GM18511 (cell line): Measurements from ENCODE around the gene ISYNA1.

Experiments used
- ATAC-seq: cut with Tn5 transposase; IDR thresholded peaks from one replicate; pipeline ENCODE4 v1.9.1; 2021; ENCODE audit warnings: mild to moderate bottlenecking, moderate library complexity; ENCODE audit not compliant: unreplicated experiment

Gene ISYNA1

DNA sequence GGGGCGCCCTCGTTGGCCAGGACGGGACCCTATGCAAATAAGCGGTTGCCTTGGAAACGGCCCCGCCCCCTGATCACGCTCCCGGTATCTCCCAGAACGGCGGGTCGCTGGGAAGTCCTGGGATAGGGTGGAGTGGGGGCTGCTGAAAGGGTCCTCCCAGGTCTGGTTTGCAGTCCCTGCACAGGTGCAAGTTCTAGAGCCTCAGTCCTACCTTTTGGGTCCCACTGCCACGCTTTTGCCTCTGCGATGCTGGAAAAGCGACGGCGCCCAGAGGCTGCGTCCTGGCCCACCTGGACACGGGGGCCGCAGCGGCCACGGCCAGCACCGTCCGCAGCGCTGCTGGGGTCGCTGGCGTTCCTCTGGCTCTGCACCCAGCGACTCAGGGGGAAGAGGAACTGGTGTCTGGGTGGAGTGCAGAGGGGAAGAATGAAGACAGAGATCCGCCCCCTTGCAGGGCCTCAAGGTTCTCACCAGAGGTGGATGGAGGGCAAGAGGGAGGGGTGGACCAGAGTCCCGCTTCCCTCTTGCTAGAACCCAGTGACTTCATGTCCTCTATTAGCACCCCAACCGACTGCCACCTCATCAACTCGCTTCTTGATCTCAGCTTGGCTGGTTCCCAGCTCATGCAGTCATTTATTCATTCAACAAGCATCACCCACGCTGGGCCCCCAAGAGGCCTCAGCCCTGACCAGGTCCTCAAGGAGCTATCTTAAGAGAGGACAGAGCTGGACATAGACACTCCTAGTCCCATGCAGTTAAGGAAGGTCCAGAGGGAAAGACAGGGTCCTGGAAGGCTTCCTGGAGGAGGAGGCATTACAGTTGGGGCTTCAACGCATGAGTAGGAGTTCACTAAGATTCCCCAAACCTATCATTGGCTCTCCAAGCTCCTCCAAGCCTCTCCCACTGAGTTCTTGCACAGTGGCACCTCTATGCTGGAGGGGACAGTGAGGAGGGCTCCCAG, 40.4 kb downstream of the ISYNA1 start, which contains the start of gene LRRC25:
Gene LRRC25, minus strand, starts transcription at position 381 of the 961 bp plus-strand sequence. CDS start 659 bp downstream, outside the sequence.
- no peak for ATAC-seq

DNA sequence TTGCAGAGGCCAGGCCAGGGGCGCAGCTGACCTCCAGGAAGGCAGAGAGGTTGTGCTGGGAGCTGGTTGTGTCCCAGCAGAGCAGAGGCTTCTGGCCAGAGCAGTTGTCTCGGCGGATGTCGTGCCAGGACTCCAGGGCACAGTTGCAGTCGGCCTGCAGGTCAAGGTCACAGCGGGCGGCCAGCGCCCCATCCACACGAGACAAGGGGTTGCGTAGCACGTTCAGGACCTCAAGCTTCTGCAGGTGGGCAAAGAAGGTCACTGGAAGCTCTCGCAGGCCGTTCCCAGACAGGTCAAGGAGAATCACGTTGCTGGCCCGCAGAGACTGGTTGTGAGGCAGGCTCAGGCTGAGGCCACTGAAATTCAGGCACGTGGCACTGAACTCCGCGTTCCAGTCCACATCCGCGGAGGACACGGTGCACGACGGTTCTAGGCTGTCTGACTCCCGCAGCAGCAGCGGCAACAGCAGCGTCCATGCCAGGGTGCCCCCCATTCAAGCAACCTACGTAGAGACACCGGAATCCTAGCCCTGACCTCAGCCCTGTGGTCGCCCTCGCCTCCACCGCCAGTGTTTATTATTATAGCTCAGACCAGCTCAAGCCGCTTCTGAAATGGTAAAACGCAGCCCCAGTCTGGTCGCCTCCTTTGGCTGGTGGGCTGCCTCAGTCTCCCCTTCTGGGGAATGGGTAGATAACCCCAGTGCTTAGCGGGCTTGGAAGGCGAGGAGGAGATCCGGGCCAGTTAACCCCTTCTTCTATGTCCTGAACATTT, 41.3 kb downstream of the ISYNA1 start:
- ATAC-seq: no peak

DNA sequence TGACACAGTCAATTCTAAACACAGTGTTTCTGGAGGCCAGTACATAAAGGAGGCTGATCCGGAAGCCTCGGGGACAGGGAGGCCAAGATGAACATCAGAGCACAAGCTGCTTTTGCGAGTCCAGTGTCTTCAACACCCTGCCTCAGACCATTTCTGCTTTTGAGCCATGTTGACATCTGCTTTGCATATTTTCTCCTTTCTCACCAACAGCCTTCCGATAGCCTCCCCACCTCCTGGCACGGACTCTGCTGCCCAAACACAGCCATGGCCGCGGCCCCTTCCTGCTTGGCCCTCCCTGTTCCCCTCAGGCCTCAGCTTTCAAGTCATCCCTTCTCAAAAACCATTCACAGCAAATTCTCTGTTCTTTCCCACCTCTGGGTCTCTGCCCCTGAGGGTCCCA, 44.1 kb downstream of the ISYNA1 start:
- no peak for ATAC-seq

DNA sequence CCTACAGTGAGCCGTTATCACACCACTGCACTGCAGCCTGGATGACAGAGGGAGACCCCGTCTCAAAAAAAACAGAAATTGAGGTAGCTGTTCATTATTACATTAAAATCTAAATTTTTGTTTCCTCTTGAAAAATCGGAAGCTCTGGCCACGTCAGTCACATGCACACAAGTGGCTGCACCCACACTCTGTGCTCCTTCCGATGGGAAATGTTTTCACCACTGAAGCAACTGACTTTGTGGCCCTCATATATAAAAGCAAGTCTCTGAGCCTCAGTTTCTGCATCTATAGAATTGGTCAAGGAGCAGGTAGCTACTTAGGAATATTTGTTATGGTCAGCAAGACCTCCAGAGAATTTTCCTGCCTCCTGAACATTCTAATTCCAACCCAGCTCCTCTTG, 45.0 kb downstream of the ISYNA1 start:
- no peak for ATAC-seq

DNA sequence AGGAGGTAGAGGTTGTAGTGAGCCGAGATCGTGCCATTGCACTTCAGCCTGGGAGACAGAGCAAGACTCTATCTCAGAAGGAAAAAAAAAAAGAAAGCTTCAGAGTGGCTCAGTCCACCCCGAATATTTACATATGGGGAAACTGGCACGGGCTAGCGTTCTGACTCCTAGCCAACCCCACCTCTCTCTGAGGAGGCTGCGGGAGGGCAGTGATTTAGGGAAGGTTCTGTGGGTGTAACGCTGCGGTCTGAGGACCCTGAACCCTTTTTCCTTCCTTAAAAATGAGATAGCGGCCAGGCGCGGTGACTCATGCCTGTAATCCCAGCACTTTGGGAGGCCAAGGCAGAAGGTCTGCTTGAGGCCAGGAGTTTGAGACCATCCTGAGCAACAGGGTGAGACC, 45.5 kb downstream of the ISYNA1 start:
- no peak for ATAC-seq

DNA sequence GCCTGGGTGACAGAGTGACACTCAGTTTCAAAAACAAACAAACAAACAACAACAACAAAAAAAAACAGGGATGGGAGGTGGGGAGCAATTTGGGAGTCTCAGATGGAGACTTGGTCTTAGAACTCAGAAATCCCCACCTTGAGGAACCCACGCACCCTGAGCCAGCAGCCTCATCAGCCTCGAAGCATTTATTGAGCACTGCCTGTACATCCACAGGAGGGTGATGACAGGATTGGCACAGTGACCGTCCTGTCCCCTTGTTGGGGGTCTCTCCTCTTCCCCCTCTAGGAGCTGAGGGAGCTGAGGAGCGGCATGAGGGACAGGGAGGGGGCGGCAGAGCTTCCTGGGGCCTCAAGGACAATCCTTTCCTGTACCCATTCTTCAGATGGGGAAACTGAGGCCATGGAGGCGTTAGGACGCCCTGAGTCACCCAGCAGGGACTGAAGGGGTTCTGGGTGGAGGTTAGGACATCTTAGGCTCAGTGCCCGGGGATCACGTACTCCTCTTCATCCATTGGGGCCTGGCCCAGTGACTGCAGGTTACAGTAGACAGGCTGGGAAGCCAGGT, 46.3 kb downstream of the ISYNA1 start:
- no peak for ATAC-seq

DNA sequence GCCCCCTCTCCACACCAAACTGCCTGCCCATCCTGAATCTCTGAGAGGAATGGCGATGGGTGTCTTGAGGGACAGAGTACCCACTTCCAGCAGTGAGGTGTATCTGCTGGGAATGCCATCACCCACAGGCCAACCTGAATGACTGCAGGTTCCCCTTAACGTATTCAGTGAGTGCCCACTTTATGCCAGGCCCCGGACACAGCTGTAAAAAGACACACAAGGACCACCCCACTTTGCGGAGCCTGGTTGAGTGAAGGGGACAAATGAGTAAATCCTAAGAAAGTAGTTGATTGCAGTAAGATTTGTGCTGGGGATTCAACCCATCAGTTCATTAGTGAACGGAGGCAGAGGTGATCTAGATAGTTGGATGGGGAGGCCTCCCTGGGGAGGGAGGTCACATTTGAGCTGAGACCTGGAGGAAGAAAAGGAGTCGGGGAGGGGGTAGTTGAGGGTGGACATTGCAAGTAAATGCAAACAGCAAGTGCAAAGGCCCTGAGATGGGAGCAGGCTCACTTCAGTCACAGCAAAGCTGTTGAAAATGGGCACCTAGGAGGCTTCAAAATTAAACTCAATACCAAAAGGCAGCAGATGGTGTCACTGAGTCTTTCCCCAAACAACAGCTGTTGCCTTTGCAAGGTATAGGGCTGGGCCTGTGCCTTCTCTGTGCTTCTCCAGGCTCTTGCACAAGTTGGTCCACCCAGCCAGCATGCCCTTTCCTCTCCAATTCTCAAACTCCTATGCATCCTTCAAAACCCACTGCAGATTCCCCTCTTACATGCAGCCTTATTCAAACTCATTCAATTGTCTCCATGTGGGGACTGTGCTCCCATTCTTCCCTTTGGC, 47.6 kb downstream of the ISYNA1 start:
- ATAC-seq: no peak

DNA sequence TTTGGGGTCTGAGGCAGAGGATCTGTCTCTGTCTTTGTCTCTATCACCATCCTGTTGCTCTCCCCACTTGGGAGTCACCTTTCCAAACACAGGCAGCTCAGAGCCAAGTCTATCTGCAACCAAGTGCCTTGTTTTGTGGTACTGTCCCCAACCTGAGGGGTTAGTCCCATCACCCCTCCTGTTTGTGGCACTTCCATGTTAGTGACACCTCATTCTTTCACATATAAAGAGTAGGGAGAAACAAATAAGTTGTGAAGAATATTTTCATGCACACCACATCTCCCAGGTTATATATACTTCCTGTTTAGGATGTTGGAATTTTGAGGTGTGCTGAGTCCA, 48.2 kb downstream of the ISYNA1 start:
- no peak for ATAC-seq

DNA sequence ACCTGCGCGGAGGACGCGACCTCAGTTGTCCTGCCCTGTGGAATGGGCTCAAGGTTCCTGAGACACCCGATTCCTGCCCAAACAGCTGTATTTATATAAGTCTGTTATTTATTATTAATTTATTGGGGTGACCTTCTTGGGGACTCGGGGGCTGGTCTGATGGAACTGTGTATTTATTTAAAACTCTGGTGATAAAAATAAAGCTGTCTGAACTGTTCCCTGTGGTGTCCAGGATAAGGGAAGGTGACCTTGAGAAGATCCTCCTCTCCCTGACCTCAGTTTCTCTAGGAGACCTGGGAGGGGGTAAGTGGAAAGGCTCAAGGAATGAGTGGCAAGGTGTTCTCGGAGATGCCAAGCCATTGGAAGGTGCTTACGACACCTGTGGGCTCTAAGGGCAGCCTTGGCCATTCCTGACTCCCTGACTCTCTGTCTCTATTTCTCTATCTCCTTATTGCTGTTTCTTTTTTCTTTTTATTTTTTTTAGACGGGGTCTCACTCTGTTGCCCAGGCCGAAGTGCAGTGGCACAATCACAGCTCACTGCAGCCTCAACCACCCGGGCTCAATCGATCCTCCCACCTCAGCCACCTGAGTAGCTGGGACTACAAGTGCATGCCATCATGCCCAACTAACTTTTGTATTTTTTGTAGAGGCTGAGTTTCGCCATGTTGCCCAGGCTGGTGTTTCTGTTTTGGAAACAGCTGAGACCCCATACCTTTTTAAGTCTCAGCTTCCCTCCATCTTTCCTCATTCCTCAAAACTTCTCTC, 48.8 kb downstream of the ISYNA1 start:
- no peak for ATAC-seq

DNA sequence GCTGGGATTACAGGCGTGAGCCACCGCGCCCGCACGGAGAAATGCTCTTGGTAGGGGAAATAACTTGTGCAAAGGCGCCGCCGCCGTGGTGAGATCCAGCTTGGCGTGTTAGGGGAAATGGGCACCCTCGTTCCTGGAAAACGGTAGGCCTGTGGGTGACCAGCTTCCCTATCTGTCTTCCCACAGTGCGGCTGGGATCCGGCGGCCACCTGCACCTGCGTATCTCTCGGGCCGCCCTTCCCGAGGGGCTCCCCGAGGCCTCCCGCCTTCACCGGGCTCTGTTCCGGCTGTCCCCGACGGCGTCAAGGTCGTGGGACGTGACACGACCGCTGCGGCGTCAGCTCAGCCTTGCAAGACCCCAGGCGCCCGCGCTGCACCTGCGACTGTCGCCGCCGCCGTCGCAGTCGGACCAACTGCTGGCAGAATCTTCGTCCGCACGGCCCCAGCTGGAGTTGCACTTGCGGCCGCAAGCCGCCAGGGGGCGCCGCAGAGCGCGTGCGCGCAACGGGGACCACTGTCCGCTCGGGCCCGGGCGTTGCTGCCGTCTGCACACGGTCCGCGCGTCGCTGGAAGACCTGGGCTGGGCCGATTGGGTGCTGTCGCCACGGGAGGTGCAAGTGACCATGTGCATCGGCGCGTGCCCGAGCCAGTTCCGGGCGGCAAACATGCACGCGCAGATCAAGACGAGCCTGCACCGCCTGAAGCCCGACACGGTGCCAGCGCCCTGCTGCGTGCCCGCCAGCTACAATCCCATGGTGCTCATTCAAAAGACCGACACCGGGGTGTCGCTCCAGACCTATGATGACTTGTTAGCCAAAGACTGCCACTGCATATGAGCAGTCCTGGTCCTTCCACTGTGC, 49.6 kb downstream of the ISYNA1 start:
- ATAC-seq: peak; percentile 74

DNA sequence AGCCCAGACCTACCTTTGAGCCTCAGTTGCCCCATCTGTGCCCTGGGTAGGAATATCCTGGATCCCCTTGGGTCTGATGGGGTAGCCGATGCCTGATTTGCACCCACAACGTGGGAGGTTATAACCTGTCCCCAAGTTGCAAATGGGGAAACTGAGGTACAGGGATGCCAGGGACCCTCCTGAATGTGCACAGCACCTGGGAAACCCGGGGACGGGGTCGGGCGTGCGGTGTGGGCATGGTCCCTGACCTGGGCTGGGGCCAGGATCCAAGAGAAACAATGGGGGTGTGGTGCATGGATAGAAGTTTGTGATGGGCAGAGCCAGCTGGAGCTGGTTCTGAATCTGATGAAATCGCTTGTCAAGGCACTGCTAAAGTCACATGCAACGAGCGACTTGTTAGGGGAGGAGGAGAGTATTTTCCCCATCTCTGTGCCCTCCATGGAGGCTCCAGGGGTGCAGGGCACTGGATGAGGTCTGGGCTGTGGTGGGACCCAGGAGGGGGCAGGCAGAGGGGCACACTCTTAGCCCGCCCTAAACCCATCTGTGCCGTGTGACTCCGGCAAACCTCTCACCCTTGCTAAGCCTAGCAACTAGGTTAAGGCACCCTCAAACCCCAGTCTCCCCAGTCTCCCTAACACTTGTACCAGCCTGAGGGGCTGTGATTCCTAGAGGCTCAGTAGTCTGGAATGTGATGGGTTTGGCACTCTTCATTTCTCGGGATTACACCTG, 51.2 kb downstream of the ISYNA1 start:
- ATAC-seq: no peak

DNA sequence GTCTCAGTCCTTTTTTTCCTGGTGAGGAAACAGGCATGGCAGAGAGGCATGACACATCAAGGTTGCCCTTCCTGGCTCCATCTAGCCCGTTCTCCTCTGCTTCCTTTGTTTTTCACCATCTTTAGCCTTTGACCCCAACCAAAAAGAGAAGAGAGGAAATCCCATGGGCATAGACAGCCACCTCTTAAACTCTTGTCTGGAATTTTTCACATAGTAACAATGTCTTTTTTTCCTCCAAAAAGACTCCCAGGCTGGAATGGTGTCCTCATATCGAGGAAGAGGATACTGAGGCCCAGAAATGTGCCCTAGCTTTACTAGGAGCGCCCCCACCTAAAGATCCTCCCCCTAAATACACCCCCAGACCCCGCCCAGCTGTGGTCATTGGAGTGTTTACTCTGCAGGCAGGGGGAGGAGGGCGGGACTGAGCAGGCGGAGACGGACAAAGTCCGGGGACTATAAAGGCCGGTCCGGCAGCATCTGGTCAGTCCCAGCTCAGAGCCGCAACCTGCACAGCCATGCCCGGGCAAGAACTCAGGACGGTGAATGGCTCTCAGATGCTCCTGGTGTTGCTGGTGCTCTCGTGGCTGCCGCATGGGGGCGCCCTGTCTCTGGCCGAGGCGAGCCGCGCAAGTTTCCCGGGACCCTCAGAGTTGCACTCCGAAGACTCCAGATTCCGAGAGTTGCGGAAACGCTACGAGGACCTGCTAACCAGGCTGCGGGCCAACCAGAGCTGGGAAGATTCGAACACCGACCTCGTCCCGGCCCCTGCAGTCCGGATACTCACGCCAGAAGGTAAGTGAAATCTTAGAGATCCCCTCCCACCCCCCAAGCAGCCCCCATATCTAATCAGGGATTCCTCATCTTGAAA, 52.0 kb downstream of the ISYNA1 start, which contains the start of gene GDF15:
Gene GDF15, plus strand, starts transcription at position 484 of the 868 bp plus-strand sequence. Its CDS starts 32 bp downstream, at position 516.
- no peak for ATAC-seq

DNA sequence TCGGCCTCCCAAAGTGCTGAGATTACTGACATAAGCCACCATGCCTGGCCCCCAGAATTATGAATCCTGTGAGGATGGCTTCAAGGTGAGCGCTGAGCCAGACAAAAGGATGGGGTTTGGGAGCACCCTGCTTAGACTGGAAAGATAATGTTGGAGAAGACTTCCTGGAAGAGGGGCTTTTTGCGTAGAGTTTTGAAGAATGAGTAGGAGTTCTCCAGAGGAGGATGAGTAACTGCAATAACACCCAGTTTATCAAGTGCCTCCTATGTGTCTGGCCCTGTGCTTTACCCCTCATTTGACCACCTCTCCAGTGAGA, 52.6 kb downstream of the ISYNA1 start:
- no peak for ATAC-seq

DNA sequence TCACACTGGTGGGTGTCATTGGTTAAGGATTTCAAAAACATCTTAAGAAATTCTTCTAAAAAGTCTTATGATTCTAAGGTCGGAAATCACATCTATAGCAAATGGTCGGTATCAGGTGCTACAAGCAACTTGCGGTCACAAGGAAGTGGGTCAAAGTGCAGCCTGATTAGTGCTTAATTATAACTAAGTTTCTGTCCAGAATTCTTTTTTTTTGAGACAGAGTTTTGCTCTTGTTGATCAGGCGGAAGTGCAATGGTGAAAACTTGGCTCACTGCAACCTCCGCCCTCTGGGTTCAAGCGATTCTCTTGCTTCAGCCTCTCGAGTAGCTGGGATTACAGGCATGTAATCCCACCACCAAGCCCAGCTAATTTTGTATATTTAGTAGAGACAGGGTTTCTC, 53.2 kb downstream of the ISYNA1 start:
- ATAC-seq: no peak
